NCI-H748 (cell line): Measurements from ENCODE around the gene KNG1.
"Not testable (repeated sequence)": the region's sequence is repeated elsewhere in the genome, so short reads cannot be mapped to it uniquely, and the experiment has no call there.

ENCODE experiments used
- DNase-seq: peaks from one replicate; lab custom pipeline; 2025; ENCODE audit not compliant: unreplicated experiment; lab: John Stamatoyannopoulos, UW

Gene KNG1

GRCh38 chr3:186708983-186709679, 8.0 kb upstream of the KNG1 start:
- no peak for DNase-seq

- DNase-seq: not testable (repeated sequence)
Measured at GRCh38 chr3:186710694-186711093, 6.5 kb upstream of the KNG1 start.

GRCh38 chr3:186713499-186713898, 3.7 kb upstream of the KNG1 start:
- no peak for DNase-seq

- DNase-seq: no peak
Measured at GRCh38 chr3:186719945-186720739, 3.0 kb downstream of the KNG1 start.

GRCh38 chr3:186722457-186722856, 5.3 kb downstream of the KNG1 start:
- no peak for DNase-seq

GRCh38 chr3:186724911-186725310, 7.8 kb downstream of the KNG1 start:
- DNase-seq: no peak

GRCh38 chr3:186732169-186732766, 15.1 kb downstream of the KNG1 start:
- DNase-seq: no peak

GRCh38 chr3:186742618-186743380, 25.6 kb downstream of the KNG1 start:
- DNase-seq: no peak

- no peak for DNase-seq
Measured at GRCh38 chr3:186743666-186744065, 26.5 kb downstream of the KNG1 start.

- DNase-seq: no peak
Measured at GRCh38 chr3:186746008-186746407, 28.8 kb downstream of the KNG1 start.

- DNase-seq: no peak
Measured at GRCh38 chr3:186750316-186750715, 33.2 kb downstream of the KNG1 start.

GRCh38 chr3:186751480-186751879, 34.3 kb downstream of the KNG1 start:
- no peak for DNase-seq

- no peak for DNase-seq
Measured at GRCh38 chr3:186754006-186754405, 36.8 kb downstream of the KNG1 start.

- no peak for DNase-seq
Measured at GRCh38 chr3:186754871-186755270, 37.7 kb downstream of the KNG1 start.

GRCh38 chr3:186757214-186757613, 40.1 kb downstream of the KNG1 start:
- no peak for DNase-seq

- no peak for DNase-seq
Measured at GRCh38 chr3:186757686-186758220, 40.6 kb downstream of the KNG1 start.

- no peak for DNase-seq
Measured at GRCh38 chr3:186759231-186759930, 42.2 kb downstream of the KNG1 start.

GRCh38 chr3:186760141-186760833, 43.1 kb downstream of the KNG1 start:
- DNase-seq: no peak

GRCh38 chr3:186760897-186761447, 43.8 kb downstream of the KNG1 start:
- DNase-seq: no peak

- DNase-seq: no peak
Measured at GRCh38 chr3:186772281-186772694, 55.1 kb downstream of the KNG1 start.
